Progenitor cell of endocrine pancreas (in vitro differentiated cells): Measurements from ENCODE around the gene RAMAC. TPM values are rescaled to one million over a fixed set of nuclear protein-coding genes. Genes with fewer than 3 reads are reported as not detected.
"Not testable (repeated sequence)": the region's sequence is repeated elsewhere in the genome, so short reads cannot be mapped to it uniquely, and the experiment has no call there.

ENCODE experiments used
- DNase-seq: peaks from one replicate; pipeline ENCODE4 v3.0.0; 2021; ENCODE audit warnings: low spot score; ENCODE audit not compliant: unreplicated experiment
- H3K27ac Mint-ChIP-seq: 2 replicates; pipeline ENCODE4 v1.8.0; 2021; ENCODE audit warnings: mild to moderate bottlenecking, moderate library complexity, mixed read lengths
- H3K27me3 Mint-ChIP-seq: 2 replicates; pipeline ENCODE4 v1.8.0; 2021; ENCODE audit warnings: mixed read lengths
- H3K36me3 Mint-ChIP-seq: 2 replicates; pipeline ENCODE4 v1.8.0; 2022; ENCODE audit warnings: mixed read lengths; ENCODE audit not compliant: insufficient read depth
- H3K4me1 Mint-ChIP-seq: 2 replicates; pipeline ENCODE4 v1.8.0; 2021; ENCODE audit warnings: low read depth, mixed read lengths
- H3K4me3 Mint-ChIP-seq: 2 replicates; pipeline ENCODE4 v1.8.0; 2021; ENCODE audit warnings: low read depth, mild to moderate bottlenecking, moderate library complexity, mixed read lengths
- H3K9me3 Mint-ChIP-seq: 2 replicates; pipeline ENCODE4 v1.8.0; 2021; ENCODE audit warnings: low read depth, mixed read lengths
- CTCF ChIP-seq: fragments of 200-600 bp; sonication (generic); IDR thresholded peaks from one replicate; pipeline ENCODE4 v1.5.0; 2021; ENCODE audit warnings: antibody characterized with exemption, mild to moderate bottlenecking; ENCODE audit not compliant: unreplicated experiment
- long read RNA-seq: library from polyadenylated mRNA; unstranded; transcript quantifications from one replicate; pipeline ENCODE4 v2.0.0, GENCODE V29; 2020
- total RNA-seq: library from RNA; stranded (reverse); gene quantifications from 2 replicates; pipeline ENCODE4 v1.2.1, GENCODE V29; 2021

The RAMAC gene
- 32.8 and 33.3 TPM in 2 replicates for total RNA-seq
- long read RNA-seq, transcript RAMAC-201 (4 exons, 1,568 nt): major isoform, 51 of 53 reads
- long read RNA-seq, partial matches to known transcripts: 1 of 53 reads
- long read RNA-seq, other reads (novel, unspliced or antisense): 1 of 53 reads

DNA sequence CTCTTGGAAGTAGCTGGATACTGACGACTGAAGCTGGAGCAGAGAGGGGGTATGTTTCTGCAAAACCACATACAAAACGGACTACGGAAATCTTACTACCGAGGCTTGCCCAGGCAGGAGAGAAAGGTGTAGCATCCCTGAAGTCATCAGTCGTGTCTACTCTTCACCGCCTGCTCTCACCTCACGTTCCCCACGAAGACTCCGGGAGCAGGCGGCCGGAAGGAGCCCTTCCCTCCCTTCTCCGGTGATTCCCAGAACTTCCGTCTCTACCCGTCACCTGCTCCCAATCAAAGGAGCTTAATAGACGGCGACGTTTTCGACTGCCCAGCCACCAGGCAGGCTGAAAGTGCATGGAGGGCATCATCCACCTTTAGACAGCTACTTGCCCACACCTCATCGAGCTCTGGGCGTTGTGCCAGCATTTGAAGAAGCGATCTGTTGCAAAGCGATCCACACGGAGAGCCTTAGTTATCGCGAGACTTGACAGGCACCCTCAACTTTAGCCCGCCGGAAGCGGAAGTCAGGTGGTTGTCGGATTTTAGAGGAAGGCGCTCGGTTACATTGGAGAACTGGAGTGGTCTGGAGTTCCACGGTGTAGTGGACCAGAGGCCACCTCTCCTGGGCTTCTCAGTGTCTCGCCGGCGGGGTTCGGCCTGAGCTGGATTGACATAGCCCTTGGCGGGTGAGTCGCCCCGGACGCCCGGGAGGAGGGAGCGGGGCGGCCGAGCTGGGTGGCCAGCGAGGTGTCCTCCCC lies at the start of gene RAMAC:
TSS of gene RAMAC (plus strand) at position 523 of the 754 bp plus-strand sequence. CDS start 2,809 bp downstream, outside the sequence.
- DNase-seq: peak; percentile 65
- no peak for TF ChIP-seq CTCF

DNA sequence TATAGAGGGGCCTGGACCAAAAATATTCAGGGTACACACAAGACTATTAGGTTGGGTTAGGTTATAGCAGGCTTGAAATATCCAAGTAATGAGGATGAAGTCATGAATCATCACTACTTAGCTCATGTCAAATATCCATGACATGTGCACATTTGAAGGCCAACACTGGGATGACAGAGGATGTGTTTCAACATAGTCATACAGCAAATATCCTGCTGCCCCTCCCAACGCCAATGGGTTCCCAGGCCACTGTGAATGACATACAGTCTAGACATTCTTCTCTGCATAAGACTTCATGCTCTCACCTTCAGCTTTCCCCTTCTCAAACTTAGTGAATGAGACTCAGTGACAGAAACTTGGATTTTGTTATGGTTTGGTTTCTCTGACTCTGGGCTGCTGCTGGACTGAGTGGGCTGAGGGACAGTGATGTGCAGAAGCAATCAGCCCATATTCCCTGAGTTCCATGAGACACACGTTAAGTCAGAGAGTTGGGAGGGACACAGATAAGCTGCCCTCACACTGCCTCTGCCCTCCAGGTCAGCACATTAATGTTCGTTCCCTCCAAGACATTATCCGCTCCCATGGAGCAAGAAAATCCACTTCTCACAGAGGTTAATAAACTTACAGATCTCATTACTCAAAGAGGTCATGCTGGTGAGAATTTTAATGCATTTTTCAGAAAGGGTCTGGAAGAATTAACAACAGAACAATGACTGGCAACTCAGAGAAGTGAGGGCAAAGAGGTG lies 48.9 kb upstream of the RAMAC start:
- Mint-ChIP-seq H3K27ac (no peak overlapping the region), H3K4me3 (no peak overlapping the region), H3K4me1 (peaks cover 3% of the 10 kb centered on the region), H3K9me3 (no peaks in the 10 kb centered on the region), H3K36me3 (no peaks in the 10 kb centered on the region), H3K27me3 (no peaks in the 10 kb centered on the region)
- no peak for DNase-seq
- no peak for TF ChIP-seq CTCF

More for the DNA sequence above, at the start of gene RAMAC:
- H3K27ac Mint-ChIP-seq: peak within 1 kb of the TSS; percentile 97
- H3K27me3 Mint-ChIP-seq: no peaks in the 10 kb centered on the region
- H3K4me1 Mint-ChIP-seq: peaks cover 16% of the 10 kb centered on the region
- H3K4me3 Mint-ChIP-seq: peak within 1 kb of the TSS; percentile 98
- peaks cover 6% of the 10 kb centered on the region for H3K9me3 Mint-ChIP-seq
- peaks cover 14% of the 10 kb centered on the region for H3K36me3 Mint-ChIP-seq

GRCh38 chr15:82937712-82938058 lies 48.3 kb upstream of the RAMAC start:
- H3K4me3 Mint-ChIP-seq: no peak overlapping the region
- TF ChIP-seq CTCF: no peak
- DNase-seq: no peak
- no peaks in the 10 kb centered on the region for H3K27me3 Mint-ChIP-seq
- H3K4me1 Mint-ChIP-seq: peaks cover 3% of the 10 kb centered on the region
- no peaks in the 10 kb centered on the region for H3K9me3 Mint-ChIP-seq
- H3K27ac Mint-ChIP-seq: no peak overlapping the region
- H3K36me3 Mint-ChIP-seq: no peaks in the 10 kb centered on the region

DNA sequence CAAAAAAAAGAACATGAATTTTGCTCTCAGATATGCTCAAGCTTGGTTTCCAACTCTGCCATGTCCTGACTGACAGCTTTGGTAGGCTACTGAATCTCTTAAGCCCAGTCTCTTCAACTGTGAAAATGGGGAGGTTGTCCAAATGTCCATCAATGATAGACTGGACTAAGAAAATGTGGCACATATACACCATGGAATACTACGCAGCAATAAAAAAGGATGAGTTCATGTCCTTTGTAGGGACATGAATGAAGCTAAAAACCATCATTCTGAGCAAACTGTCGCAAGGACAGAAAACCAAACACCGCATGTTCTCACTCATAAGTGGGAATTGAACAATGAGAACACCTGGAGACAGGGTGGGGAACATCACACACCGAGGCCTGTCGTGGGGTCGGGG lies 46.3 kb upstream of the RAMAC start:
- H3K27ac Mint-ChIP-seq, H3K9me3 Mint-ChIP-seq, H3K27me3 Mint-ChIP-seq, H3K36me3 Mint-ChIP-seq, H3K4me3 Mint-ChIP-seq, H3K4me1 Mint-ChIP-seq, DNase-seq: not testable (repeated sequence)

- no peaks in the 10 kb centered on the region for H3K9me3 Mint-ChIP-seq
- H3K27me3 Mint-ChIP-seq: peaks cover 2% of the 10 kb centered on the region
- DNase-seq: no peak
- H3K4me3 Mint-ChIP-seq: no peak overlapping the region
- no peaks in the 10 kb centered on the region for H3K36me3 Mint-ChIP-seq
- H3K27ac Mint-ChIP-seq: no peak overlapping the region
- H3K4me1 Mint-ChIP-seq: no peaks in the 10 kb centered on the region
- no peak for TF ChIP-seq CTCF
Measured at GRCh38 chr15:82942691-82943090, 43.3 kb upstream of the RAMAC start.
